Common myeloid progenitor, CD34-positive (primary cell): ENCODE results near the gene PANX2.
A peak's percentile ranks its signal among the peaks of the same experiment; 100 is the strongest.

Experiments used
- CTCF ChIA-PET: fragments of 350-600 bp; sonication (Branson Sonifier 250); formaldehyde crosslinking; loops from one replicate; lab custom pipeline; 2021; ENCODE audit warnings: antibody characterized with exemption; lab: Charles Lee
- POLR2A ChIA-PET: fragments of 350-600 bp; sonication (Branson Sonifier 250); formaldehyde crosslinking; loops from one replicate; lab custom pipeline; 2021; ENCODE audit warnings: antibody characterized with exemption; lab: Charles Lee
- DNase-seq, 3 donors: peaks; one replicate each; pipeline versions ENCODE4 v3.0.0 to v3.0.0-alpha.2; 2013
- H3K27ac ChIP-seq, 2 experiments: 1 replicate in 1 of 2; 2 replicates in 1 of 2; pipeline ENCODE4 v1.7.0; 2013; ENCODE audit warnings: inconsistent platforms in 2 of 2, low read length in 2 of 2, mild to moderate bottlenecking in 2 of 2, low read depth in 1 of 2, moderate library complexity in 1 of 2; ENCODE audit not compliant: severe bottlenecking in 2 of 2, insufficient read depth in 1 of 2, poor library complexity in 1 of 2
- H3K27me3 ChIP-seq, 5 experiments: replicated peaks in 2 of 5; 1 replicate in 3 of 5; 2 replicates in 2 of 5; pipeline versions ENCODE4 v1.6.1 to v1.7.0; 2013; ENCODE audit warnings: low read length in 4 of 5, mild to moderate bottlenecking in 2 of 5, moderate library complexity in 2 of 5, inconsistent platforms in 1 of 5; ENCODE audit not compliant: insufficient read depth in 5 of 5, control insufficient read depth in 4 of 5
- H3K36me3 ChIP-seq, 4 experiments: 1 replicate in 2 of 4; 2 replicates in 2 of 4; pipeline versions ENCODE4 v1.6.1 to v1.7.0; 2013; ENCODE audit warnings: low read length in 3 of 4, control low read depth in 1 of 4, mild to moderate bottlenecking in 1 of 4; ENCODE audit not compliant: control insufficient read depth in 4 of 4, insufficient read depth in 4 of 4
- H3K4me1 ChIP-seq, 4 experiments: 1 replicate in 3 of 4; 2 replicates in 1 of 4; pipeline versions ENCODE4 v1.6.1 to v1.7.1; 2013; ENCODE audit warnings: low read length in 3 of 4, mild to moderate bottlenecking in 3 of 4, control low read depth in 1 of 4, inconsistent platforms in 1 of 4, moderate library complexity in 1 of 4; ENCODE audit not compliant: control insufficient read depth in 4 of 4, insufficient read depth in 4 of 4; ENCODE audit errors: control extremely low read depth in 1 of 4
- H3K4me3 ChIP-seq, 7 experiments: 1 replicate in 4 of 7; 2 replicates in 3 of 7; pipeline versions ENCODE4 v1.5.1 to v1.7.0; 2013; ENCODE audit warnings: mild to moderate bottlenecking in 7 of 7, low read length in 6 of 7, moderate library complexity in 6 of 7, inconsistent platforms in 2 of 7, low read depth in 2 of 7, control low read depth in 1 of 7; ENCODE audit not compliant: insufficient read depth in 4 of 7, control insufficient read depth in 1 of 7; ENCODE audit errors: extremely low read depth in 1 of 7
- H3K9me3 ChIP-seq, 5 experiments: 1 replicate in 4 of 5; 2 replicates in 1 of 5; pipeline versions ENCODE4 v1.6.1 to v1.7.1; 2013; ENCODE audit warnings: low read length in 4 of 5, mild to moderate bottlenecking in 2 of 5, inconsistent platforms in 1 of 5, low read depth in 1 of 5, moderate library complexity in 1 of 5; ENCODE audit not compliant: control insufficient read depth in 4 of 5, insufficient read depth in 2 of 5; ENCODE audit errors: control extremely low read depth in 1 of 5
- WGBS: methylation state at CpG from one replicate; pipeline ENCODE4 v1.1.5; 2013; ENCODE audit not compliant: insufficient coverage; 5-methylcytosine and 5-hydroxymethylcytosine counted together

PANX2 gene

GRCh38 chr22:50141462-50141861, 29.1 kb upstream of the PANX2 start:
- no peak for DNase-seq
- ChIA-PET POLR2A (no interaction called here), CTCF (interaction anchor here (1.0 to 2.3 kb wide), 5 partner anchors 10 to 67 kb away, joined by 3 to 11 read pairs (median 3); no protein-coding TSS in a partner anchor)
- Histone ChIP-seq H3K9me3 (no peaks in the 10 kb centered on the region), H3K36me3 (no peaks in the 10 kb centered on the region), H3K4me1 (peaks cover 0 to 2% (median 0%) of the 10 kb centered on the region in 4 experiments), H3K27ac (no peak overlapping the region), H3K27me3 (no peaks in the 10 kb centered on the region), H3K4me3 (no peak overlapping the region)
- WGBS, result 90% methylated on average over 5 of the region's 6 CpGs

- H3K36me3 ChIP-seq, result no peaks in the 10 kb centered on the region
- WGBS, result 77% methylated on average over 8 of the region's 11 CpGs
- H3K4me3 ChIP-seq, result no peak overlapping the region
- H3K9me3 ChIP-seq, result no peaks in the 10 kb centered on the region
- no peak overlapping the region for H3K27ac ChIP-seq
- H3K4me1 ChIP-seq, result peaks cover 0 to 2% (median 0%) of the 10 kb centered on the region in 4 experiments
- CTCF ChIA-PET, result interaction anchor here (0.9 to 2.3 kb wide), 8 partner anchors 10 to 70 kb away, joined by 3 to 11 read pairs (median 3); no protein-coding TSS in a partner anchor
- POLR2A ChIA-PET, result interaction anchor here (1.1 kb wide), 1 partner anchor 49 kb away, joined by 6 read pairs; no protein-coding TSS in a partner anchor
- no peaks in the 10 kb centered on the region for H3K27me3 ChIP-seq
- DNase-seq, result no peak
Measured at GRCh38 chr22:50141891-50142363, 28.6 kb upstream of the PANX2 start.

GRCh38 chr22:50143096-50143495, 27.4 kb upstream of the PANX2 start:
- ChIA-PET POLR2A (interaction anchor here (1.1 kb wide), 1 partner anchor 48 kb away, joined by 6 read pairs; no protein-coding TSS in a partner anchor), CTCF (interaction anchor here (0.6 to 2.3 kb wide), 7 partner anchors 10 to 69 kb away, joined by 3 to 11 read pairs (median 3); partner anchors contain the start of gene MLC1)
- 98% methylated on average over 6 of the region's 7 CpGs for WGBS

GRCh38 chr22:50144005-50144614, 26.4 kb upstream of the PANX2 start:
- H3K27me3 ChIP-seq, result no peaks in the 10 kb centered on the region
- peaks cover 0 to 15% (median 4%) of the 10 kb centered on the region in 4 experiments for H3K4me1 ChIP-seq
- H3K36me3 ChIP-seq, result no peaks in the 10 kb centered on the region
- ChIA-PET POLR2A (no interaction called here), CTCF (interaction anchor here (0.5 to 1.6 kb wide), 2 partner anchors 20 to 45 kb away, joined by 3 read pairs; no protein-coding TSS in a partner anchor)
- 87% methylated on average over 16 of the region's 18 CpGs for WGBS
- H3K27ac ChIP-seq, result no peak overlapping the region
- H3K9me3 ChIP-seq, result no peaks in the 10 kb centered on the region
- DNase-seq, result no peak
- H3K4me3 ChIP-seq, result no peak overlapping the region

More at GRCh38 chr22:50143096-50143495, 27.4 kb upstream of the PANX2 start:
- Histone ChIP-seq H3K4me1 (peaks cover 0 to 8% (median 0%) of the 10 kb centered on the region in 4 experiments), H3K27me3 (no peaks in the 10 kb centered on the region), H3K9me3 (no peaks in the 10 kb centered on the region), H3K27ac (no peak overlapping the region), H3K36me3 (no peaks in the 10 kb centered on the region), H3K4me3 (no peak overlapping the region)
- DNase-seq, result no peak

GRCh38 chr22:50145721-50146438, 24.7 kb upstream of the PANX2 start:
- H3K36me3 ChIP-seq, result no peaks in the 10 kb centered on the region
- WGBS, result 91% methylated on average over 21 of the region's 25 CpGs
- no peak overlapping the region for H3K4me3 ChIP-seq
- H3K27ac ChIP-seq, result no peak overlapping the region
- DNase-seq, result no peak
- no peaks in the 10 kb centered on the region for H3K9me3 ChIP-seq
- H3K27me3 ChIP-seq, result no peaks in the 10 kb centered on the region
- ChIA-PET CTCF (interaction anchor here (0.9 to 1.4 kb wide), 7 partner anchors 9 to 91 kb away, joined by 3 read pairs; no protein-coding TSS in a partner anchor), POLR2A (no interaction called here)
- peaks cover 0 to 12% (median 7%) of the 10 kb centered on the region in 4 experiments for H3K4me1 ChIP-seq

GRCh38 chr22:50146439-50147238, 23.9 kb upstream of the PANX2 start:
- POLR2A ChIA-PET, result no interaction called here
- no peaks in the 10 kb centered on the region for H3K9me3 ChIP-seq
- no peak overlapping the region for H3K27ac ChIP-seq
- CTCF ChIA-PET, result interaction anchor here (0.9 to 2.3 kb wide), 8 partner anchors 8 to 90 kb away, joined by 3 to 8 read pairs (median 3); no protein-coding TSS in a partner anchor
- H3K4me1 ChIP-seq, result peaks cover 0 to 12% (median 7%) of the 10 kb centered on the region in 4 experiments
- peak in 2 of 3 donors; percentile 35 to 47 for DNase-seq
- no peaks in the 10 kb centered on the region for H3K36me3 ChIP-seq
- no peaks in the 10 kb centered on the region for H3K27me3 ChIP-seq
- WGBS, result 92% methylated on average over 24 of the region's 27 CpGs
- H3K4me3 ChIP-seq, result no peak overlapping the region
